ENCODE results near the gene EFL1.
"Not testable (repeated sequence)": the region's sequence is repeated elsewhere in the genome, so short reads cannot be mapped to it uniquely, and the experiment has no call there.

EFL1 gene

GRCh38 chr15:82241836-82242499 is 20.6 kb downstream of the EFL1 start:
- H3K9me3 Mint-ChIP-seq; H3K4me1 Mint-ChIP-seq; DNase-seq; H3K27ac Mint-ChIP-seq; H3K4me3 Mint-ChIP-seq; H3K27me3 Mint-ChIP-seq (ENCODE audit: low read depth, poor library complexity): not testable (repeated sequence)
- peaks cover 56% of the 10 kb centered on the region for H3K36me3 Mint-ChIP-seq (ENCODE audit: low read depth)

GRCh38 chr15:82239685-82240391 is 22.7 kb downstream of the EFL1 start:
- TF ChIP-seq CTCF (IDR thresholded peaks at IDR 0.05): no peak
- DNase-seq: no peak
- H3K27ac Mint-ChIP-seq: peak overlapping the region; percentile 5
- no peak overlapping the region for H3K4me3 Mint-ChIP-seq
- H3K9me3 Mint-ChIP-seq: no peaks in the 10 kb centered on the region
- H3K36me3 Mint-ChIP-seq (ENCODE audit: low read depth): peaks cover 48% of the 10 kb centered on the region
- no peaks in the 10 kb centered on the region for H3K27me3 Mint-ChIP-seq (ENCODE audit: low read depth, poor library complexity)
- H3K4me1 Mint-ChIP-seq: no peaks in the 10 kb centered on the region

DNA sequence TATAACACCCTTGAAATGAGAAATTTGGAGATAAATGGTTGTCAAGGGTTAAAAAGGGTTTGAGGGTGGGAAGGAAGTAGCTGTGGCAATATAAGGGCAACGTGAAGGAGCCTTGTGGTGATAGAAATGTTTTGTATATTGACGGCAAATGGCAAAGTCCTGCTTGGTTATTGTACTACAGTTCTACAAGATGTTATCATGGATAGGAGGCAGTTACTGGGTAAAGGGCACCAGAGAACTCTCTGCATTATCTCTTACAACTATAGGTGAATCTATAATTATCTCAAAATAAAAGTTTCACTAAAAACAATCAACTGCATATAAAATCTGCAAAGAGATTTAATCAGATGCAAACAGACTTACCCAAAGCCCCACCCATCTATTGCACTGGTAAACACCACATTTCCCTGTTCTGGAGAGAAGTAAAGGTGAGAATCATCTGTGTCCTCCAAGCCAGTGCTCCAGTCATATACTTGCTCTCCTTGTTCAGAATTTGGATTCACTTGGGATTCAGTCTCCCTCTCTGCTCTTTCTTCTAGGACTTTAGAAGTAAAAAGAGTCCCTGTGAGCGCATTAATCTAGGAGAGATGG is 24.5 kb downstream of the EFL1 start:
- not testable (repeated sequence) for H3K4me3 Mint-ChIP-seq; H3K27me3 Mint-ChIP-seq (ENCODE audit: low read depth, poor library complexity); H3K4me1 Mint-ChIP-seq; H3K9me3 Mint-ChIP-seq; DNase-seq; H3K27ac Mint-ChIP-seq
- H3K36me3 Mint-ChIP-seq (ENCODE audit: low read depth): peaks cover 41% of the 10 kb centered on the region

GRCh38 chr15:82231842-82232241 is 30.7 kb downstream of the EFL1 start:
- DNase-seq: no peak
- H3K36me3 Mint-ChIP-seq (ENCODE audit: low read depth): peaks cover 29% of the 10 kb centered on the region
- no peaks in the 10 kb centered on the region for H3K9me3 Mint-ChIP-seq
- no peak overlapping the region for H3K27ac Mint-ChIP-seq
- peaks cover under 1% of the 10 kb centered on the region for H3K4me1 Mint-ChIP-seq
- no peak for TF ChIP-seq CTCF (IDR thresholded peaks at IDR 0.05)
- H3K4me3 Mint-ChIP-seq: no peak overlapping the region
- H3K27me3 Mint-ChIP-seq (ENCODE audit: low read depth, poor library complexity): no peaks in the 10 kb centered on the region

GRCh38 chr15:82231233-82231632 is 31.3 kb downstream of the EFL1 start:
- no peaks in the 10 kb centered on the region for H3K9me3 Mint-ChIP-seq
- peaks cover 29% of the 10 kb centered on the region for H3K36me3 Mint-ChIP-seq (ENCODE audit: low read depth)
- H3K27me3 Mint-ChIP-seq (ENCODE audit: low read depth, poor library complexity): no peaks in the 10 kb centered on the region
- H3K4me3 Mint-ChIP-seq: no peak overlapping the region
- no peak for DNase-seq
- peaks cover 5% of the 10 kb centered on the region for H3K4me1 Mint-ChIP-seq
- no peak overlapping the region for H3K27ac Mint-ChIP-seq
- TF ChIP-seq CTCF (IDR thresholded peaks at IDR 0.05): no peak

DNA sequence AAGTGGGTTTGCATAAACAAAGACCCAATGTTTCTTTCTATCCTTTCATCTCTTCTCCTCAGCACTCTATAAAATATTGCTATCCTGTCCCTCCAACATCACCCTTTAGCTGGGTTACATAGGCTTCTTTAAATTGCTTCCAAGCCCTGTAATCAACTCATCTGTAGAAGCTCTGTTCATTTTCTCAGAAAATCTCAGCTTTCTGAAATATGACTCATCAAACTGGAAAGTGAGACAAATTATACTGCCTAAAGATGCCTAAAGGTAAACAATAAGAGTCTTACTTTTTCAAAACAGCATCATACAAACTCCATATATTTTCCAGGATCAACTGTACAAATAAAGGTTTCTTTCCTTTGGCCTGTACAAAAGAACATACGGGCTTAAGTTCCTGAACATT is 33.8 kb downstream of the EFL1 start:
- TF ChIP-seq CTCF (IDR thresholded peaks at IDR 0.05): no peak

GRCh38 chr15:82221535-82221934 is 41.0 kb downstream of the EFL1 start:
- not testable (repeated sequence) for H3K9me3 Mint-ChIP-seq; H3K4me3 Mint-ChIP-seq; H3K27me3 Mint-ChIP-seq (ENCODE audit: low read depth, poor library complexity); H3K27ac Mint-ChIP-seq; H3K4me1 Mint-ChIP-seq
- DNase-seq: peak; percentile 5
- peaks cover 23% of the 10 kb centered on the region for H3K36me3 Mint-ChIP-seq (ENCODE audit: low read depth)

More for the DNA sequence above, 33.8 kb downstream of the EFL1 start:
- Mint-ChIP-seq H3K36me3 (ENCODE audit: low read depth) (peaks cover 34% of the 10 kb centered on the region), H3K4me1 (peaks cover 5% of the 10 kb centered on the region), H3K4me3 (no peak overlapping the region), H3K27me3 (ENCODE audit: low read depth, poor library complexity) (no peaks in the 10 kb centered on the region), H3K9me3 (no peaks in the 10 kb centered on the region), H3K27ac (no peak overlapping the region)
- no peak for DNase-seq

DNA sequence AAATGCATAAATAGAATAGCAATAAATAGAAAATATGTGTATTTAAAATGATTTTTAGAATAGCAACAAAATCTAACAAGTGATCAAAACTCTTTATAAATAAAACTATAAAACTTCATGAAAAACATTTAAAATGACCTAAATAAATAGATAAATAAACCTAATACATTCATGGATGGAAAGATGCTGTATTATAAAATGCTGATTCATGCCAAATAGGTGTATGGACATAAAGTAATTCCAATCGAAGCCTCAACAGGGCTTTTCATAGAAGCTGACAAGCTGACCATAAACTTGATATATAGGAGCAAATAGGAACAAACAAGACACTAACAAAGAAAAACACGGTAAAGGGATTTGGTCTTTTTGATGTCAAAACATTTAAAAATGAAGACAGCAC is 46.4 kb downstream of the EFL1 start:
- not testable (repeated sequence) for H3K4me3 Mint-ChIP-seq; H3K4me1 Mint-ChIP-seq; H3K27ac Mint-ChIP-seq; H3K27me3 Mint-ChIP-seq (ENCODE audit: low read depth, poor library complexity); DNase-seq; H3K9me3 Mint-ChIP-seq
- H3K36me3 Mint-ChIP-seq (ENCODE audit: low read depth): peaks cover 54% of the 10 kb centered on the region

DNA sequence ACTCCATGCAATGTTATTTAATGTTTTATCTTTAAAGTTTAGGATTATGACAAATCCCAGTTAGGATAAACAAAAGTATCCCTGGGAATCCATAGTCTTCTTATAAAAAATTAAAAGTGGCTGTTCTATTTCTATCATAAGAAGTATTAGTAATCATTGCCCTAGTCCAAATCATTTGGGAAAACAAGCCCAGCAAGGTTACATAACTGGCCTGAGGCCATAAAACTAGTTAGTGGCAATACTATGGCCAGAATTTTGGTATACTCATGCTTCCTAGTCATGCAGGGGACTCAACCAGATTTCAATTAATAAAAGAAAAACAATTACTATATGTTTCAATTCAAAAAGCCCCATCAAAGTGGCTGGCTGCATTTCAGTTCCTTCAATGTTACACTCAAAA is 50.3 kb downstream of the EFL1 start:
- not testable (repeated sequence) for H3K4me3 Mint-ChIP-seq; H3K27me3 Mint-ChIP-seq (ENCODE audit: low read depth, poor library complexity); H3K9me3 Mint-ChIP-seq; H3K27ac Mint-ChIP-seq; DNase-seq
- peaks cover 22% of the 10 kb centered on the region for H3K4me1 Mint-ChIP-seq
- H3K36me3 Mint-ChIP-seq (ENCODE audit: low read depth): peaks cover 52% of the 10 kb centered on the region

DNA sequence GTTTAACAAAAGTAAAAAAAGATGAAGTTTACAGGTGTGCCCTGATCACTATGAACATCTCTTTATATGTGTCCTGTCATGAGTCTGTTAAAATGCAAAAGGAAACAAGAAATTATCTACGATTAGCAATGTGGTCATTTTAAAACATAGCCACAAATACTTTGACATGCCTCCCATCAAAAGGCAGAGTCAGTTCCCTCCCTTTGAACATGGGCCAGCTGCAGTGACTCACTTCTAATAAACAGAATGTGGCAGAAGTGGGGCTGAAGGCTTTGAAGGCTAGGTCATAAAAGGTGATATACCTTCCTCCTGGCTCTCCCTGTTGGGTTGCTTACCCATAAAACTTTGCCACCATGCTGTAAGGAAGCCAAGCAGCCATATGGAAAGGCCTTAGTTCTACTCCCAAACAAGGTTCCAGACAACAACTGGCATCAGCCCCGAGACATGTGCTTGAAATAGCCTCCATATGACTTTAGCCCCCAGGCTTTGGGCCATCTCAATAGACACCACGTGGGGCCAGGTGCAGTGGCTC is 52.4 kb downstream of the EFL1 start:
- H3K36me3 Mint-ChIP-seq (ENCODE audit: low read depth): peaks cover 51% of the 10 kb centered on the region
- not testable (repeated sequence) for DNase-seq; H3K9me3 Mint-ChIP-seq; H3K4me3 Mint-ChIP-seq; H3K27ac Mint-ChIP-seq; H3K27me3 Mint-ChIP-seq (ENCODE audit: low read depth, poor library complexity)
- peaks cover 17% of the 10 kb centered on the region for H3K4me1 Mint-ChIP-seq
